HG03045 (cell line): ENCODE results near the gene CCDC74B.
"Not testable (repeated sequence)": the region's sequence is repeated elsewhere in the genome, so short reads cannot be mapped to it uniquely, and the experiment has no call there.

Experiments used
- ATAC-seq: cut with Tn5 transposase; IDR thresholded peaks from one replicate; pipeline ENCODE4 v1.9.1; 2021; ENCODE audit warnings: mild to moderate bottlenecking, moderate library complexity; ENCODE audit not compliant: unreplicated experiment

CCDC74B gene

DNA sequence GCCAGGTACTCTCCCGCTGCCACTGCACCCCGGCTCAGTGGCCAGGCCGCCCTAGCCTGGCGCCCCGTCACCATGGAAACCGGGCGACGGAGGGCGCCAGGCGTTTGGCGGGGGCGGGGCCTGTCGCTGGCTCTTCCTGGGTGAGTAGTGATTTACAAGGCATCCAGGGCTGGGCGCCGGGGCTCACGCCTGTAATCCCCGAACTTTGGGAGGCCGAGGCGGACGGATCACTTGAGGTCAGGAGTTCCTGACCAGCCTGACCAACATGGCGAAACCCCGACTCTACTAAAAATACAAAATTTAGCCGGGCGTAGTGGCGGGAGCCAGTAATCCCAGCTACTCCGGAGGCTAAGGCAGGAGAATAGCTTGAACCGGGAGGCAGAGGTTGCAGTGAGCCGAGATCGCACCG lies at the start of gene CCDC74B:
Gene CCDC74B, minus strand, starts transcription at position 107 of the 409 bp plus-strand sequence. CDS start 116 bp downstream, outside the sequence.
- peak; percentile 92 for ATAC-seq

DNA sequence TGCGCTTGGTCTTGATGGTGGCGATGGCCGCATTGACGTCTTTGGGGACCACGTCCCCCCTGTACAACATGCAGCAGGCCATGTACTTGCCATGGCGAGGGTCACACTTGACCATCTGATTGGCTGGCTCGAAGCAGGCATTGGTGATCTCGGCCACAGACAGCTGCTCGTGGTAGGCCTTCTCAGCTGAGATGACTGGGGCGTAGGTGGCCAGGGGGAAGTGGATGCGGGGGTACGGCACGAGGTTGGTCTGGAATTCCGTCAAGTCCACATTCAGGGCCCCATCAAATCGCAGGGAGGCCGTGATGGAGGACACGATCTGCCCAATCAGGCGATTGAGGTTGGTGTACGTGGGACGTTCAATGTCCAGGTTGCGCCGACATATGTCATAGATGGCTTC lies 48.9 kb upstream of the CCDC74B start:
- ATAC-seq: not testable (repeated sequence)

DNA sequence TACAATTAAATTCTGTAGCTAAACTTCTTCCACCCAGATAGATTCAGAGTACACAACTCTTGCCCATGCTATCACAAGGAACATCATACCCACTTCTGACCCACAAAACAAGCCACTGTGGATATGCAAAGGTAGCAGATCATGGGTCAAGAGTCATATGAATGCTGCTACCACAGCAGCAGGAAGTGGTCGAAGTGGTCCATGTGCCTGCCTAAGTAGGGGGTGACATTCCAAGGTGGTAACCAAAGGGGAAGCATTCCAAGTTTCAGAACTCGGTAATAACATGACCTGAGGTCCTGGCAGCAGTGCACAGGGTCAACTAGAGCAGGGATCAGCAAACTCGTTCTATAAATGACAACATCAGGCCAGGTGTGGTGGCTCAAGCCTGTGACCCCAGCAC lies 47.5 kb upstream of the CCDC74B start:
- ATAC-seq: not testable (repeated sequence)

DNA sequence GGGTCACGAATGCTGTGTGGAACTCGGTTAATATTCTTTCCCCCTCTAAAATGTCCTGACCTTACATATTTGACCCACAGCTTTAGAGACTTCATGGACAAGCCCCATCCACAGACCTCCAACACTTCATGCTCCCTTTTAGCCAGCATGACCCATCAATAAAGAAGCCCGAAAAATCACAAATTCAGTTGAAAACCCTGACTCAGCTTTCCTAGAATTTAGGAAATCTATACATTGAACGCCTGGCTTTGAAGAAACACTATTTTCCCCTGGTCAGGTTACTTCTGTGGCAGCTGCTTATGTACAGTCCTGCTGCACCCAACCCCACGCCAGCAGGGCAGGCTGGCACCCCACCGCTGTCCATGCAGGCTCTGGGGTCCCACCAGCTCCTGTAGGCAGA lies 46.4 kb upstream of the CCDC74B start:
- ATAC-seq: not testable (repeated sequence)

DNA sequence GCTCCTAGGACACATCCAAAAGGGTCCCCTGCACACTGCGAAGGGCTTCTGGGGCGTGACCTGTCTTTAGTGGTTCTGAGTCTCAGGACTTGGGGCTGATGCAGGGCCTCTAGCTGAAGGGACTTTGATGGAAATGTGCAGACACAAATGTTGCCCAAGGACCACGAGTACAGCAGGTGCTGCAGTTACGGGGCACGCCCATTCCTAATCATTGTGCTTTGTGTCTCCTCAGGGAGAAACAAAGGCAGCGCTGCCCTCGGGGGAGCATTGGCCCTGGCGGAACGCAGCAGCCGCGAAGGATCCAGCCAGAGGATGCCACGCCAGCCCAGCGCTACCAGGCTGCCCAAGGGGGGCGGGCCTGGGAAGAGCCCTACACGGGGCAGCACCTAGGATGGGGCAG lies 45.3 kb upstream of the CCDC74B start:
- ATAC-seq: no peak

DNA sequence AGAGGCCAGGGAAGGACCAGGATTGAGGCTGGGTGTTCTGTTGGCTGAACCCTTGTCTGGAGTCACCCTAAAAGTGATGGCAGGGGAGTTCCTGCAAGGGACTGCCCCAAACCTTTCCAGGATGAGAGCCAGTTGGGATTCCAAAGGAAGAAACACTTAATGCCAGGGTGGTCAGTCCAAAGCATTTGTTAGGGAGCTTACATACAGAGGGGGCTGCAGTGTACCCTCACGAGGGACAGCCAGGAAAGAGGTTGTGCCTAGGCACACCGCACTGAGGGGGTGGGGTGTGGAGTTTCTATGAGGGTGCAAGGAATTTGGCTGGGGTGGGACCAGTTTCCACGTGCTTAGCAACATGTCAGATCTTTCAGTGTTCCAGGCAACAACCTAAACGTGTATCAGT lies 44.0 kb upstream of the CCDC74B start:
- not testable (repeated sequence) for ATAC-seq

DNA sequence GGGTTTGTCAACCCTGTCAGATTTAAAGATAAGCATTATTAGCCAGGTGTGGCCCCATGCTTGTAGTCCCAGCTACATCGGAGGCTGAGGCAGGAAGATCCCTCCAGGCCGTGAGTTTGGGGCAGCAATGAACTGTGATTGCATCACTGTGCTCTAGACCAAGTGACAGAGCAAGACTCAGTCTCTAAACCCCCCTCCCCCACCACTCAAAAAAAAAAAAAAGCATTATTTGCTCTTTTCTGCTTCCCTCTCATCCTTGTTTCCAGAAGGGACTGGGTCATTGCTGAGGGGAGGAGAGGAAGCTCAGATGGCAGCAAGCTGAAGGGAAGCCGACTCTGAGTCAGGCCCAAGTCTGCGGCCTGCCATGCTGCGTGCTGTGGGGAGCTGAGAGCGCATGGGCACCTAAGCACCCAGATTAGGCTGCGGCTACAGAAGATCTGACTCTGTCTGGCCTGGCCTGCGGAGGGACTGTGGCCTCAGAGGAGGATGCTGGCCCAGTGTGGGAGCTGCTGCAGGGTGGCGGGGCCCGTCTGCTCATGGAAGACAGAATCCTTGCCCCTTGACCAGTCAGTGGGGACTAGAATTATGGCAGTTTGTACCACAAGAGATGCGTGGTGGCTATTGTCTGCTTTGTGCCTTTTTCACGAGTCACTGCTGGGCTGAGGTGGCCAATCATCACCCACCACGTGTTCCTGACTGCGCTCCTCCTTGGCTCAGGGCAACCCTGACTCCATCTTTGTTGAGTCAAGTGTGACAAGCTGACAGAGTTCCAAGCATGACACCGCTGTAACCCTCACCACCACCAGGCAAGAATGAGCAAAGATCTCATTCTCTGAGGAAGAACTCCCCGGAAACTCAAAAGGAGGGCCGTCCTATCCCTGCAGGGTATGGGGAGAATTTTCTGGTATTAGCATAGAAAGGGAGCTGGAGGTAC lies 43.2 kb upstream of the CCDC74B start:
- not testable (repeated sequence) for ATAC-seq

DNA sequence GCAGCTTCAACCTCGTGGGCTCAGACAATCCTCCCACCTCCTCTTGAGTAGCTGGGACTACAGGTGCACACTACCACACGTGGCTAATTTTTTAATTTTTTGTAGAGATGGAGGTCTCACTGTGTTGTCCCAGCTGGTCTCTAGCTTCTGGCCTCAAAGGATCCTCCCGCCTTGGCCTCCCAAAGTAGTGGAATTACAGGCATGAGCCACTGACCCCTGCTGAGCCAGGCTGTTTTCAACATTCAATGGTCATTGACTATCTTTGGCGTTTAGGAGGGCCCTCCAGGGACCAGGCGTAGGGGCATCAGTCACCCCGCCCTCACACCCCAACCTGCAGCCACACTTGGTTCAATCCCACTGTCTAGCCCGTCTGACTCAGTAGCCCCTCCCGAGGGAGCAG lies 42.4 kb upstream of the CCDC74B start:
- ATAC-seq: no peak

DNA sequence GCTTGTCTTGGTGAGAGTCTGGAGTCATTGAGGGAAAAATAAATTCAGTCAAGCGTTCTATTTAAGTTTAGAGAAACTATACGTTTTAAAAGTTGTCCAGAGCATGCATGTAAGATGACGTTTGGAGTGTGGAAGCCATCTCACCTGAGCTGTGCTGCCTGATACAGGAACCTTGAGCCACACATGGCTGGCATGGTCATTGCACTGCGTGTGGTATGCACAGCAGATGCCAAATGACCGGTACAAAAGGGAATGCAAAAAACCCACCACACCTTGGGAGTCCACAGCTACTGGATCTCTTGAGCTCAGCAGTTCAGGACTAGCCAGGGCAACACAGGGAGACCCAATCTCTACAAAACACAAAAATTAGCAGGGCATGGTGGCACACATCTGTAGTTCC lies 41.5 kb upstream of the CCDC74B start:
- no peak for ATAC-seq

DNA sequence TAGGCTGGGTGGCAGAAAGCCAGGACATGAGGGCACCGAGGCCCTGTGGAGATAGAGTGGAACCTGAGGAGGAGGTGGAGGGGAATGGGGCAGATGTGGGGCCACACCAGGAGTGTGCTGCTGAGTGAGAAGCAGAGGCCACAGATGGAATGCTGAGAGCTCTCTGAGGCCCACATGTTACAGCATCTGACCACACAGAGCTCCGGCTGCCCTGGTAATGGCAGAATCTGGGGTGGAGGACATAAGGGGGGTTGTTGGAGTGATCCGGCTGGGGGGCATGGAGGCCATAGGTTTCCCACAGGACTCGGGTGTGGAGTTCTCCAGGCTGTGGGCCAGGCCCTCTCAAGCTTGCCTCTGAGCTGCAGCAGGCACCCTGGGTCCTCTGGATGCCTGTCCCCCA lies 41.0 kb upstream of the CCDC74B start:
- no peak for ATAC-seq

DNA sequence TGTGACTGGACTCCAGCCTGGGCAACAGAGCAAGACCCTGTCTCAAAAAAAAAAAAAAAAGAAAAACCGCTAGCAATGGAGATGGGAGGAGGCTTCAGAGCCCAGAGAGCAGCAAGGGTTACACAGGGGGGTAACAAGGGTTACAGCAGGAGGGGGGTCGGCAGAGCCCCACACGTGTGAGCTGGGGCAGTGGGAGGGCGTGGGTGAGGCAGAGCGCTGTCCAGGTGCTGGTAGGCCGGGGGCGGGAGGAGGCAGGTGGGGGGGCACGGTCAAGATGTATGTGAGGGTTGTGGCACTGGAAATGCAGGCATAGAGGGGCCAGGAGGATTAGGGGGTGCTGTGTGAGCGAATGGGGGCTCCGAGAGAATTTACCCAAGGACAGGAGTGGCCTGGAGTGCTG lies 40.5 kb upstream of the CCDC74B start:
- no peak for ATAC-seq

DNA sequence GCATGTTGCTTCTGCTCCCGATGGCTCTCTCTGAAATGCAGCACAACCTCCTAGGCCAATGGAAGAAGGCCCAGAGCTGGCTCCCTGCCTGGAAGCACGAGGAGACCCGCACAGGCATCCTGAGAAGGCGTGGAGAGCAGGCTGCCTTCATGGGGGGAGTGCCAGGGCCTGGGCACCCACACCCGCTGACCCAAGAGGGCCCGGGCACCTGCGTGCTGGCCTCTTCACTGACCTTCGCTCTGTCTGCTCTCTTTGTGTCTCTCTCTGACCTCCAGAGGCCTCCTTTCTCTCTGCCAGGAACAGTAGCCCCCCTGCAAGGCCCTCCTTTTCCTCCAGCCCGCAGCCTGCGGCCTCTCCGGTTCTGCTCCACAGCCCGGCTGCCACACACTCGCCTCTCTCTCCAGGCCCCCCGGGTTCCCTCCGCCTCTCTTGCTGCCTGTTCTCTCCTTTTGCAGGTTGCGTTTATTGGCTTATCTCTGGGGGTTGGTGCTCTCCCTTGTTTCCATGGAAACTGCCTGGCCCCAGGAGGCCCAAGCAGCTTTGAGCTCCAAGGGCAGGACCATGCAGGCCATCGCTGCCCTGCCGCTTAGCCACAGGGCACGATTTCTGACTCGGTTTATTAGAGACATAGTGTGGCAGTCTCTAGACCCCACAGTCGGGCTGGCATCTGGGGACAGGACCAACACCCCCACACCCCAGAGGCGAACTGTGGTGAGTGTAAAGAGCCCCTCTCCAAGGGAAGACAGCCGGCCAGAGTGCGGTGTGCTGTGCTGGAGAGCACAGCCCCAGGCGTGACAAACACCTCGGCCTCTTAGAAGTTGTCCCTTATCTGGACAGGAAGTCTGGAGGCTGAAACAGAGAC lies 38.8 kb upstream of the CCDC74B start:
- ATAC-seq: no peak

DNA sequence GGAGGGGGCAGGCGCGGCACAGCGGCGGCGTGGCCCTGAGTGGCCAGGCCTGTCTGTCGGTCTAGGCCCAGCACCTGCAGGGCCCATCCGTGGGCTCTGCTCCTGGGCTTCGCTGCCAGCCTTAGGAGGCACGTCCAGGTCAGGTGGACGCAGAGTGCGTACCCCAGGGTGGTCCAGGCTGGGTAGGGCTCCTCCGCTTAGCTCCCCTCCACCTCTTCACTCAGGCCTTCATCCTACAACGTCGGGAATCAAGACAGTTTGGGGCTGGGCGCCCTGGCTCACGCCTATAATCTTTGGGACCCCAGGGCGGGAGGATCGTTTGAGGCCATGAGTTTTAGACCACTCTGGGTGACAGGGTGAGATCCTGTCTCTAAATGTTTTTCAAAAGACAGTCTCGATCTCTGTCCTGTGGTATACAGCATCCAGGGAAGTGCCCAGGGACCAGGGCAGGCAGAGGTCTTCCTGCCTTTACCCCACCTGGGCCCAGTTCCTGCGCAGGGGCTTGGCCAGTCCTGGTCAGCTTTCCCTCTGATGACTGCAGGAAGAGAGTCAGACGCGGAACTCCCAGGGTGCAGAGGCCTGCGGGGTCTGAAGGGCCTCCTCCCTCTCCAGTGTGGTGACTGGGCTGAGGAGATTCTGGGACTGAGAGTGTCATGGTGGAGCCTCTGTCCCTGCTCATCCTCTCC lies 38.1 kb upstream of the CCDC74B start:
- ATAC-seq: peak; percentile 25

DNA sequence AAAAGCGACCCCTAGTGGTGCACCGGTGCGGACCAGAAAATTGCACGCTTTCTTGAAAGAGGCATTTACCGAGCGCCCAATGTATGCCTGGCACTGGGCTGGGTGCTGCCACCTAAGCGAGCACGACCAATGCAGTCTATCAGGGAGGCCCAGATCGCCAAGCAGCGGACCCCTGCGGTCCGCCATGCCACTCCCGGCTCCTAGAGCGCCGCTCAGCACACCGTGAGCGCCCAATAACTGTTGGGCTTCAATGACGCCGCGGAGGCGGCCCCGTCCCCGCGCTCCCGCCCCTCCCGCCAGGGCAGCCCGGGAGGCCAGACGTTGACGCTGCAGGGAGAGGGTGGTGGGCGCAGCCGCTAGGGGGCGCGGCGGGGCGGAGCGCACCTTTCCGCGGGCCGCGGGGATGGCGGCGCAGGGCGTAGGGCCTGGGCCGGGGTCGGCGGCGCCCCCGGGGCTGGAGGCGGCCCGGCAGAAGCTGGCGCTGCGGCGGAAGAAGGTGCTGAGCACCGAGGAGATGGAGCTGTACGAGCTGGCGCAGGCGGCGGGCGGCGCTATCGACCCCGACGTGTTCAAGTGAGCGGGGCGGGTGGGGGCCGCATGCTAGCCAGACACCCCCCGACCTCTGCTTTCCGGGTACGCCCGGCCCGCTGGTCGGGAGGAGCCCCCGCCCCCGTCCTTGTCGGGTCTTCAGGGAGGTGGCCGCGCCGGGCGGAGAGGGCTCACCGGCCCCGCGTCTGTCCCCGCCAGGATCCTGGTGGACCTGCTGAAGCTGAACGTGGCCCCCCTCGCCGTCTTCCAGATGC lies 37.2 kb upstream of the CCDC74B start, which contains the start of gene MZT2B:
Gene MZT2B, plus strand, starts transcription at position 383 of the 803 bp plus-strand sequence. Its CDS starts 21 bp downstream, at position 404.
- ATAC-seq: peak; percentile 86

DNA sequence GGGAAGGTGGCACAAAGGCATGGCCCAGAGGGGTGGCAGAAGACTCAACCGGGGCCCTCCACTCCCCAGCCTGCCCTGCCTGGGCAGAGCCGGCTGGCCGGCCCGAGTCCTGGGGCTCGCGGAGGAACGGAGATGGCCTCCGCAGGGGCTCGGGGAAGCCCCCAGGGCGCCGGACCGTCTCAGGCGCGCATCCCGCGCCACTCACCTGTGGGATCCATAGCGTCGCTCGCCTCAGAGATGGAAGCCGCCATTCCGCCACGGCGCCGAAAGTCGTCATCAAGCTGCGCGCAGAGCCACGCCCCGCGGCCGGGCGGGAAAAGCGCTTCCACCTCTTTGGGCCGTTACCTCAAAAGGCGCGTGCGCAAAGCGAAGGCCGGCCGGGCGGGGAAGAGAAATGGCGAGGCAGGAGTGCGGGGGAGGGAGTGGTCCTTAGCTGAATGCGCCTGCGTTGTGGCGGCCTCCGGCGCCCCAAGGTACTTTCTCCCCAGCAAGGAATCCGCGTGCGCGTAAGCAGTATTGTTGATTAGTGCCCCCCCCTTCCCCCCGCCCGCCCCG lies 36.5 kb upstream of the CCDC74B start, which contains the start of gene SMPD4:
Gene SMPD4, minus strand, starts transcription at position 278 of the 555 bp plus-strand sequence. CDS start 5,010 bp downstream, outside the sequence.
- peak; percentile 58 for ATAC-seq

DNA sequence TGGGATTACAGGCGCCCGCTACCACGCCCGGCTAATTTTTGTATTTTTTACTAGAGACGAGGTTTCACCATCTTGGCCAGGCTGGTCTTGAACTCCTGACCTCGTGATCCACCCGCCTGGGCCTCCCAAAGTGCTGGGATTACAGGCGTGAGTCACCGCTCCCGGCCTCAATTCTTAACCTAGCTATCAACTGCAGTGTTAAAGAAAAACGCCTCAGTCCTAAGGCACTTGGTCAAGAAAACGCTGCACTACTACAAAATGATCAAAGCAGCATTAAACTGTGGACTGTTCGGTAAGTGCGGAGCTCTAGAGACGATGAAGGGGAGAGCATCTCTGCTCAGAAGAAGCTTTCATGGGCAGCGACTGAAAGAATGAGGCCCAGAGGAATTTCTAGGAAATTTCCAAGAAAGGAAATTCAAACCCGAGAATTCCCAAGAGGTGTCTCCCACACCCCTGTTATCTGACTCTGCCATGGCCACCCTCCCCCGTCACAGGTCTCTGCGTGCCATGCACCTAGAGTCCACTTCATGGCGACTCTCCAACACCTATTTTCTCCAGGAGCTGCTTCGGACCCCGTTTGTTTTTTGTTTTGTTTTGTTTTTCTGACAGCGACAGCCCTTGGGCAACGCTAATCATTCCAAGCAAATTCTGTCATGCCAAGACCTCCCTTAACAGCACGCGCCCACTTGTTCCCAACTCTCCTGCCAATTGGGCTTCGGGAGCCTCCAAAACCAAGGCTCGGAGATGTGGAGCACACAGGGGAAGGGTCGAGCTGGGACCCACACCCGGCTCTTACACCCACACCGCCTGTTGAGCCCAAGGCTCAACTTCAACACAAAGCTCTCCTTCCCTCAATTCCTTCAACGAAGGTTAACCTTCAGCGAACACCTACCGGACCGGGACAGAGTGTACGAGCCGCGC lies 35.8 kb upstream of the CCDC74B start:
- ATAC-seq: not testable (repeated sequence)

DNA sequence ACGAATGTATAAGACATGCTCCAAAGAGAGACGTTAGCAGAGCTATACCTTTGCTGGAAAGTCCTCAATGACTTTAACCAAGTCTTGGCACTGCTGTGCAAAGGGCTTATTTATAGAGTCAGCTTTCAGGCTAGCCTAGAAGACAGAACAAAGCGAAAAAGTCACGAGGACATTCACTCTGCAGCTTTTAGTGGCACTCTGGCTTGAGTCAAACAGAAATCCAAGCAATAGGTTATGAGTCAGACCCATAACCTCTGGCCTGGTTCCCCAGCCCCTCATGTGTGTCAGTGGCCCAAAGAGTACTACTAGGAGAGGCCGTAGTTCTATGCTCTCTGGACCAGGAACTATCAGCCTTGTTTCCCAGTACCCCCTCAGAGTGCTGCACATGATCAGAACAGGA lies 30.0 kb upstream of the CCDC74B start:
- ATAC-seq: peak; percentile 77

DNA sequence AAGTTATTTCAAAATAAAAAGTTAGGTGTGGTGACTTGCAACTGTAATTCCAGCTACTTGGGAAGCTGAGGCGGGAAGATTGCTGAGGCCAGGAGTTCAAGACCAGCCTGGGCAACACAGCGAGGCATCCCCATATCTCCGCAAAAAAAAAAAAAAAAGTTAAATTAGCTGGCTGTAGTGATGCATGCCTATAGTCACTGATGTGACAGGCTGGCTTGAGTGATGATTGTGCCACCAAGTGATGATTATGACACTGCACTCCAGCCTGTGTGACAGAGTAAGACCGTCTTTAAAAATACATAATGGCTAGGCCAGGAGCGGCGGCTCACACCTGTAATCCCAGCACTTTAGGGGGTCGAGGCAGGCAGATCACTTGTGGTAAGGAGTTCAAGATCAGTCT lies 25.0 kb upstream of the CCDC74B start:
- no peak for ATAC-seq

DNA sequence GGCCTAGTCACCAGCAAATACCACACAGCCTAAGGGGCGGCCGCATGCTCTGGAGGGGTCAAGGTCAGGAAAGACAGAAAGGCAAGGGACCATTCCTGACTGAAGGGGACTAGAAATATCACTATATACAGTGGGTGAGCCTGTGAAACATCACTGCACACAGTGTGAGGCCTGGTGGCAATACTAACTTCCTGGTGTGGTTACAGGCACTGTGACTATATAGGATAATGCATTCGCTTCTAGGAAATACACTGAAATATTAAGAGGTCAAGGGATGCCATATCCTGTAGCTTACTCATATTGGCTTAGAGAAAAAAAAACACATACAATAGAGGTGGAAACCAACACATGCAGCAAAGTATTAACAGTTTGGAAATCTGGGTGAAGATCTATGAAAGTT lies 24.3 kb upstream of the CCDC74B start:
- not testable (repeated sequence) for ATAC-seq
